D721Med (cell line): Measurements from ENCODE around the gene ADGRG2.

Source experiments
- DNase-seq: peaks from one replicate; pipeline ENCODE4 v3.0.0; 2011; ENCODE audit warnings: low spot score; ENCODE audit not compliant: insufficient read length
- FAIRE-seq: peaks from 2 replicates; lab custom pipeline; 2011; peaks lifted over from hg19 to GRCh38; lab: Jason Lieb, UNC
- TF ChIP-seq, protein P1 (sequence below): IDR thresholded peaks from 2 replicates; pipeline ENCODE4 v1.5.1; 2012; ENCODE audit warnings: mild to moderate bottlenecking, control low read depth; ENCODE audit not compliant: insufficient read depth; ENCODE audit errors: missing control alignments

The ADGRG2 gene

DNA sequence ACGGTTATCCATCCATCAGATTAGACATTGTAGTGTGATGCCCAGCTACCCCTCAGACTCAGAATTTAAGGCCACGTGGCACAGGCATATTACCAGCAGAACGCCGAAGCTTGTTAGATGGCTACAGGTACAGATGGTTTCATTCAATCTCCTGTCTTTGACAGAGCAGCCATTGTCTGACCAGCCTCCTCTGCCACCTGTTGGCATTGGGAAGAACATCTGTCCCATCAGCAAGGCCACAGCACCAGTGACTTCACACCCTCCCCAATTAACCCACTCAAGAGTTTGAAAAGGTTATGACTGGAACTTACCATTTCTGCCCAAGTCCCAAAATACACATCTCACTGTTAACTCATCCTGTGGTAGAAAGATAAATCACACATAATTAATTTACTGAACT, 116.4 kb downstream of the ADGRG2 start:
- TF ChIP-seq, protein P1, sequence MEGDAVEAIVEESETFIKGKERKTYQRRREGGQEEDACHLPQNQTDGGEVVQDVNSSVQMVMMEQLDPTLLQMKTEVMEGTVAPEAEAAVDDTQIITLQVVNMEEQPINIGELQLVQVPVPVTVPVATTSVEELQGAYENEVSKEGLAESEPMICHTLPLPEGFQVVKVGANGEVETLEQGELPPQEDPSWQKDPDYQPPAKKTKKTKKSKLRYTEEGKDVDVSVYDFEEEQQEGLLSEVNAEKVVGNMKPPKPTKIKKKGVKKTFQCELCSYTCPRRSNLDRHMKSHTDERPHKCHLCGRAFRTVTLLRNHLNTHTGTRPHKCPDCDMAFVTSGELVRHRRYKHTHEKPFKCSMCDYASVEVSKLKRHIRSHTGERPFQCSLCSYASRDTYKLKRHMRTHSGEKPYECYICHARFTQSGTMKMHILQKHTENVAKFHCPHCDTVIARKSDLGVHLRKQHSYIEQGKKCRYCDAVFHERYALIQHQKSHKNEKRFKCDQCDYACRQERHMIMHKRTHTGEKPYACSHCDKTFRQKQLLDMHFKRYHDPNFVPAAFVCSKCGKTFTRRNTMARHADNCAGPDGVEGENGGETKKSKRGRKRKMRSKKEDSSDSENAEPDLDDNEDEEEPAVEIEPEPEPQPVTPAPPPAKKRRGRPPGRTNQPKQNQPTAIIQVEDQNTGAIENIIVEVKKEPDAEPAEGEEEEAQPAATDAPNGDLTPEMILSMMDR = no peak
- no peak for DNase-seq
- no peak for FAIRE-seq

DNA sequence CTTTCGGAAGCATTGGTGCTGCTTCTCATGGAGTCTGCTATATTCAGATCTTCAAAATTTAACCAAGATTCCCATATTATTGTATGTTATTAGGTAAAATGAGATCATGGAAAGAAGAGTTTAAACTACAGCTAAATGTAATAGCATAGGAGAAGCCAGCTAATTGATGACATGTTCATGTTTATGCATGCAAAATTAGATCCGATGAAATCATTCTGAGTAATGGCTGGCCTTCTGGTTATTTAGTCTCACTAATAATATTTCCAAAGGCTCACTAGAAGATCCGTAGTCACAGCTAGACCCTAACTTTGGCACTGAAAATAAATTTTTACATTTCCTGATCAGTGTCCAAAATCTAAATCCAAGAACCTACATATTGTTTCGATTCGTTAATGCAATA, 118.5 kb downstream of the ADGRG2 start:
- peak; percentile 21 for FAIRE-seq

DNA sequence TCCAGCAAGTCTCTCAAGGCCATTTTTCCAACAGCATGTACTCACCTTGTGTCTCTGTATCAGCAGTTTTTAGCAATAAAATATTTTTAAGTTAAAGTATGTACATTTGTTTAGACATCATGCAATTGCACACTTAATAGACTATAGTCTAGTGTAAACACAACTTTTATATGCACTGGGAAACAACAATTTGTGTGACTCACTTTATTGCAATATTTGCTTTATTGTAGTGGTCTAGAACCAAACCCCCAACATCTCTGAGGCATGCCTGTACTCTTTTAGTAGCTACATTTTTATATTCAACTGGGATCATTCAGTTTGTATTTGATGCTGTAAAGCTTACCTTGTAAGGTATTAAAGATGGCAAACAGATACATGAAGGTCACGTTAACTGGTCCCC, 123.6 kb downstream of the ADGRG2 start:
- DNase-seq (no peak), FAIRE-seq (no peak)
- TF ChIP-seq, protein P1 = no peak

More for the DNA sequence above, 118.5 kb downstream of the ADGRG2 start:
- TF ChIP-seq, protein P1 = no peak
- DNase-seq = no peak

DNA sequence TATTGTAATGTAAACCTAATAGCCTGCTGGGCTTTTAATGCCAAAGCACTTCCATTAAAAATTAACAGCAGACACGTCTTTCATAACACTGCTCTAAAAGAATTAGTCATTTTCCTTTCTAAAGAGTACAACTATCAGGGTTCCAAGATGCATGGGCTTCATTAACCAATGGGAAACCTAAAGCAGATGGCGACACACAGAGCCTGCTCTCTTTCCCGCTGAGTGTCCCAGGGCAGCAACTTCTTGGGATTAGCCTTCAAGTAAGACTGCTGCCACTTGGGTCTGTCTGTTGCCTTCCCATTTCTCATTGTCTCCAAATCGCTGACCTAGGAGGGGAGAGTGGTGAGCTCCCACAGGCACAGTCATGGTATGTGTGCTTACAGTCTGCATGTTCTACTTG, 124.4 kb downstream of the ADGRG2 start:
- FAIRE-seq = no peak
- no peak for DNase-seq
- TF ChIP-seq, protein P1 = no peak

DNA sequence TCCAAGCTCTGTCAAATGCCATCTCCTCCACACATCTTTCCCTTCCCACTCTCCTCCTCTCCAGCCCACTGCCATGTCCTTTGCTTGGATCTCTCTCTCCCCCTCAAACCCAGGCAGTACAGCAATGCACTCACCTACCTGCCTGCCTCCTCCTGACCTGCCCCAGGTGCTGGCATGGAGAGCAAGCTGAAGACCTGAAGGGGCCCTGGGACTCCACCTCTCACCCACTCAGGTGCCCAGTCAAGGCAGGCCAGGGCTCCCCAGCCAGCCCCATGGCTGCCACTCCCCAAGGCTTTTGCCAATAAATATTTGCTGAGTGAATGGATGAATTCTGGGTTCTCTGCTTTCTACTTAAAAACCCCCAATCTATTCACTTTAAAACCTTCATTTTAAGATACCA, 125.7 kb downstream of the ADGRG2 start:
- FAIRE-seq (no peak), DNase-seq (no peak)
- TF ChIP-seq, protein P1 = no peak

DNA sequence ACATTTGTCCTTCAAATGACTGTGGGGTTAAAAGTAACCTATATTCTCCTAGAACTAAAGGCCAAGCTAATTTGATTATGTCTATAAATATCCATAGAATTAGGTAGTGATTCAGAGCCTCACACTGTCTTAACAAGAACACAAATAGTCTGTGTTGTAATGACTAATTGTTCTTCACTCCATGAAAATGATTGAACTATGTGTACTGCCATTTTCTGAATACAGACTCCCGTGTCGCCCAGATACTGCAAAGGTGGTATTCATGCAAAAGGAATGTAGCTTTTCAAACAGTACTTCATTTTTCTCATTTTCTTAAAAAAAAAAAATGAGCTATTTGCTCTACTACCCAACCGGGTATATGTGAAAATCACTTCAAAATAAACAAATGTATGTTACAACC, 127.0 kb downstream of the ADGRG2 start:
- TF ChIP-seq, protein P1 = no peak
- no peak for DNase-seq
- FAIRE-seq = no peak

DNA sequence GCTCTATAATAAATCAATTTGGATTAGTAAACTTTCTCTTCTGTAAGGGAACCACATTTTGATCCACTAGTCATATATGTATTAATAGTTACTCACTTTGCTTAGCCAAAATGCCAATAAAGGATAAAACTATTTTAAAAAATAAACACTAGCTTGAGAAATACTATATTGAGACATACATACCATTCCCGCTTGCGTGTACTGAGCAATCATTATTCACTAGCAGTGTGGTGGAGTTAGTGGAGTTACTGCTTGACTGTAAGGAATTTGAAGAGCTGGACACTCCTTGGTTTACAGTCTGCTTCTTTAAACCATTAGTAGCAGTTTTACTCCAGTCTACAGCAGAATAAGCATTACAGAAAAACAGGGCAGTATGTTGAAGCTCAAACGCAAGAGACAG, 127.6 kb downstream of the ADGRG2 start:
- DNase-seq (no peak), FAIRE-seq (no peak)
- TF ChIP-seq, protein P1 = no peak
